H1 (cell line): ENCODE results near the gene P2RY1. TPM values are rescaled to one million over a fixed set of nuclear protein-coding genes. Genes with fewer than 3 reads are reported as not detected.
A peak's percentile ranks its signal among the peaks of the same experiment; 100 is the strongest.

Experiments used
- CTCF ChIA-PET: fragments of 300-600 bp; sonication (Branson Sonifier 250); formaldehyde crosslinking; loops from one replicate; lab custom pipeline; 2021; ENCODE audit not compliant: partially characterized antibody; lab: Charles Lee
- POLR2A ChIA-PET: fragments of 300-600 bp; sonication (Branson Sonifier 250); formaldehyde crosslinking; loops from one replicate; lab custom pipeline; 2021; ENCODE audit warnings: inconsistent platforms; ENCODE audit not compliant: partially characterized antibody; lab: Charles Lee
- DNase-seq, 2 experiments: peaks; one replicate each; pipeline versions ENCODE4 v3.0.0 to v3.0.0-alpha.2; 2010 to 2022; ENCODE audit warnings: low spot score in 2 of 2, low read depth in 1 of 2, mixed read lengths in 1 of 2
- FAIRE-seq: peaks from 2 replicates; lab custom pipeline; 2011; peaks lifted over from hg19 to GRCh38; lab: Jason Lieb, UNC
- H2AFZ ChIP-seq: 2 replicates; pipeline ENCODE4 v1.8.1; 2012; ENCODE audit warnings: low read length, inconsistent platforms
- H2AK5ac ChIP-seq: 2 replicates; pipeline ENCODE4 v1.6.1; 2013; ENCODE audit warnings: low read depth, low read length
- H2BK120ac ChIP-seq: replicated peaks from 2 replicates; pipeline ENCODE3; 2013; ENCODE audit warnings: low read depth, low read length, inconsistent platforms
- H2BK12ac ChIP-seq: 2 replicates; pipeline ENCODE4 v1.6.1; 2013; ENCODE audit warnings: low read depth, low read length
- H2BK15ac ChIP-seq: 2 replicates; pipeline ENCODE4 v1.6.1; 2013; ENCODE audit warnings: low read length
- H2BK20ac ChIP-seq: 2 replicates; pipeline ENCODE4 v1.6.1; 2013; ENCODE audit warnings: low read length
- H2BK5ac ChIP-seq: 2 replicates; pipeline ENCODE4 v1.6.1; 2013; ENCODE audit warnings: low read depth, low read length
- H3K14ac ChIP-seq: 2 replicates; pipeline ENCODE4 v1.6.1; 2013; ENCODE audit warnings: inconsistent platforms; ENCODE audit not compliant: insufficient read length
- H3K18ac ChIP-seq: 2 replicates; pipeline ENCODE4 v1.6.1; 2013; ENCODE audit warnings: low read length; ENCODE audit errors: extremely low read depth
- H3K23ac ChIP-seq: 2 replicates; pipeline ENCODE4 v1.6.1; 2013; ENCODE audit warnings: inconsistent platforms; ENCODE audit not compliant: insufficient read length
- H3K23me2 ChIP-seq: 2 replicates; pipeline ENCODE4 v1.6.1; 2013; ENCODE audit warnings: low read depth, low read length
- H3K27ac ChIP-seq: 2 replicates; pipeline ENCODE4 v1.6.1; 2011; ENCODE audit warnings: low read depth, low read length, inconsistent platforms
- H3K27me3 ChIP-seq, 4 experiments: replicated peaks in 1 of 4; 1 replicate in 1 of 4; 2 replicates in 3 of 4; pipeline versions ENCODE4 v1.6.1 to v1.8.1; 2011 to 2013; ENCODE audit warnings: low read length in 3 of 4, mild to moderate bottlenecking in 3 of 4, inconsistent platforms in 2 of 4, mixed read lengths in 2 of 4, moderate library complexity in 1 of 4; ENCODE audit not compliant: control insufficient read depth in 3 of 4, insufficient read depth in 3 of 4; ENCODE audit errors: extremely low read depth in 1 of 4
- H3K36me3 ChIP-seq, 4 experiments: 2 replicates each; pipeline versions ENCODE4 v1.6.1 to v1.8.1; 2011 to 2013; ENCODE audit warnings: mild to moderate bottlenecking in 4 of 4, low read length in 3 of 4, moderate library complexity in 2 of 4, control low read depth in 1 of 4, inconsistent platforms in 1 of 4; ENCODE audit not compliant: insufficient read depth in 4 of 4, control insufficient read depth in 2 of 4
- H3K4ac ChIP-seq: replicated peaks from 2 replicates; pipeline ENCODE3; 2013; ENCODE audit warnings: low read length, low read depth, mixed read lengths, inconsistent platforms; ENCODE audit not compliant: insufficient read length
- H3K4me1 ChIP-seq, 4 experiments: replicated peaks in 1 of 4; 1 replicate in 1 of 4; 2 replicates in 3 of 4; pipeline versions ENCODE4 v1.6.1 to v1.8.1; 2011 to 2013; ENCODE audit warnings: low read length in 3 of 4, inconsistent platforms in 2 of 4, mixed read lengths in 1 of 4; ENCODE audit not compliant: insufficient read depth in 4 of 4, control insufficient read depth in 3 of 4
- H3K4me2 ChIP-seq, 2 experiments: 2 replicates each; pipeline versions ENCODE4 v1.6.1 to v1.8.1; 2011 to 2013; ENCODE audit warnings: low read depth in 2 of 2, low read length in 2 of 2, control low read depth in 1 of 2, inconsistent platforms in 1 of 2, mild to moderate bottlenecking in 1 of 2; ENCODE audit not compliant: insufficient read depth in 1 of 2
- H3K4me3 ChIP-seq, 4 experiments: fragments of 200-600, 300-600 bp in 1 of 4; sonication (generic), shearing (Covaris generic), sonication (Bioruptor Twin) in 1 of 4; 2 replicates each; pipeline versions ENCODE4 v1.5.1 to v1.8.1; 2011 to 2016; ENCODE audit warnings: low read length in 4 of 4, low read depth in 3 of 4, control low read depth in 2 of 4, inconsistent platforms in 2 of 4, mild to moderate bottlenecking in 2 of 4, mixed read lengths in 1 of 4, moderate library complexity in 1 of 4; ENCODE audit not compliant: insufficient read depth in 2 of 4; ENCODE audit errors: extremely low read depth in 1 of 4
- H3K56ac ChIP-seq: replicated peaks from 2 replicates; pipeline ENCODE3; 2013; ENCODE audit warnings: low read depth, mild to moderate bottlenecking, mixed read lengths, low read length, inconsistent platforms; ENCODE audit not compliant: insufficient read length
- H3K79me1 ChIP-seq: 2 replicates; pipeline ENCODE4 v1.6.1; 2013; ENCODE audit warnings: low read depth, low read length, control low read depth
- H3K79me2 ChIP-seq, 2 experiments: 2 replicates each; pipeline versions ENCODE4 v1.6.1 to v1.8.1; 2012 to 2013; ENCODE audit warnings: low read length in 2 of 2, mild to moderate bottlenecking in 2 of 2, inconsistent platforms in 1 of 2; ENCODE audit not compliant: insufficient read depth in 2 of 2, control insufficient read depth in 1 of 2
- H3K9ac ChIP-seq, 4 experiments: replicated peaks in 1 of 4; 1 replicate in 1 of 4; 2 replicates in 3 of 4; pipeline versions ENCODE4 v1.6.1 to v1.8.1; 2011 to 2013; ENCODE audit warnings: low read depth in 3 of 4, low read length in 3 of 4, control low read depth in 2 of 4, mild to moderate bottlenecking in 2 of 4, moderate library complexity in 2 of 4, inconsistent platforms in 1 of 4; ENCODE audit errors: extremely low read depth in 1 of 4
- H3K9me3 ChIP-seq, 2 experiments: 2 replicates each; pipeline versions ENCODE4 v1.6.1 to v1.8.1; 2012 to 2013; ENCODE audit warnings: mild to moderate bottlenecking in 2 of 2, moderate library complexity in 2 of 2, control low read depth in 1 of 2, inconsistent platforms in 1 of 2, low read depth in 1 of 2, low read length in 1 of 2, mixed read lengths in 1 of 2; ENCODE audit not compliant: insufficient read depth in 2 of 2
- H4K20me1 ChIP-seq, 2 experiments: replicated peaks in 1 of 2; 2 replicates each; pipeline versions ENCODE3 to v1.8.1; 2011 to 2013; ENCODE audit warnings: inconsistent platforms in 2 of 2, low read length in 2 of 2, mild to moderate bottlenecking in 1 of 2; ENCODE audit not compliant: insufficient read depth in 2 of 2, control insufficient read depth in 1 of 2
- H4K5ac ChIP-seq: 2 replicates; pipeline ENCODE4 v1.6.1; 2013; ENCODE audit warnings: low read length, low read depth, mixed read lengths, inconsistent platforms; ENCODE audit not compliant: insufficient read length
- H4K8ac ChIP-seq: 2 replicates; pipeline ENCODE4 v1.8.0; 2013; ENCODE audit warnings: mild to moderate bottlenecking, moderate library complexity, low read length, inconsistent platforms; ENCODE audit not compliant: insufficient read depth; ENCODE audit errors: extremely low read depth
- H4K91ac ChIP-seq: replicated peaks from 2 replicates; pipeline ENCODE3; 2013; ENCODE audit warnings: low read length, mixed read lengths, inconsistent platforms; ENCODE audit not compliant: insufficient read length
- ASH2L ChIP-seq: fragments of 200-600, 300-600 bp; sonication (generic); IDR thresholded peaks from one replicate; pipeline ENCODE4 v1.7.1; 2017; ENCODE audit warnings: low read length
- CBX8 ChIP-seq: fragments of 300-800, 300-1000 bp; sonication (generic); IDR thresholded peaks from 2 replicates; pipeline ENCODE4 v1.7.1; 2016; ENCODE audit warnings: low read depth, low read length, borderline replicate concordance
- EZH2 ChIP-seq: fragments of 200-600 bp; sonication (generic); IDR thresholded peaks from 2 replicates; pipeline ENCODE4 v1.7.1; 2012; ENCODE audit warnings: low read depth, mild to moderate bottlenecking, moderate library complexity, low read length, inconsistent platforms; ENCODE audit not compliant: severe bottlenecking
- GABPA ChIP-seq: IDR thresholded peaks from 2 replicates; pipeline ENCODE4 v1.6.1; 2011; ENCODE audit warnings: mild to moderate bottlenecking, low read length, moderate library complexity, borderline replicate concordance; ENCODE audit not compliant: insufficient read depth
- KDM1A ChIP-seq: fragments of 200-600, 300-600 bp; sonication (generic); IDR thresholded peaks from 2 replicates; pipeline ENCODE4 v1.7.1; 2016; ENCODE audit warnings: mild to moderate bottlenecking, low read length, borderline replicate concordance
- RAD21 ChIP-seq, 2 experiments: IDR thresholded peaks in 1 of 2; conservative IDR thresholded peaks in 1 of 2; 2 replicates each; pipeline ENCODE4 v1.6.1; 2011; ENCODE audit warnings: low read depth in 2 of 2, low read length in 2 of 2, improper control_type of control experiment in 1 of 2, inconsistent platforms in 1 of 2, mild to moderate bottlenecking in 1 of 2, moderate library complexity in 1 of 2
- SP4 ChIP-seq: IDR thresholded peaks from 2 replicates; pipeline ENCODE4 v1.6.1; 2012; ENCODE audit warnings: low read length, inconsistent platforms
- USF2 ChIP-seq: IDR thresholded peaks from 2 replicates; pipeline ENCODE4 v1.6.1; 2011; ENCODE audit warnings: low read length, improper control_type of control experiment
- WGBS, 2 experiments: shearing (Covaris generic) in 1 of 2; methylation state at CpG; one replicate each; pipeline versions ENCODE4 v1.1.6 to v1.1.7; 2013 to 2015; ENCODE audit warnings: low lambda C conversion rate in 2 of 2, mixed read lengths in 2 of 2, inconsistent platforms in 1 of 2, low coverage in 1 of 2, missing lambda C conversion rate in 1 of 2; ENCODE audit not compliant: insufficient replicate concordance in 2 of 2, insufficient coverage in 1 of 2, insufficient read length in 1 of 2; ENCODE audit errors: extremely low coverage in 1 of 2, missing lambda C conversion rate in 1 of 2; 5-methylcytosine and 5-hydroxymethylcytosine counted together
- polyA plus RNA-seq, 7 experiments: library from polyadenylated mRNA; depleted of rRNA in 3 of 7; stranded (reverse) in 5 of 7; unstranded in 2 of 7; fragments of >200 nt in 5 of 7; fragments of 200-250 nt in 2 of 7; gene quantifications; 1 replicate in 5 of 7; 2 replicates in 1 of 7; 4 replicates in 1 of 7; pipeline versions ENCODE4 v1.2.1 to v1.2.3, GENCODE V29; 2011 to 2013; ENCODE audit warnings: missing spikeins in 2 of 7, mixed read lengths in 2 of 7
- total RNA-seq: library from RNA; stranded (reverse); fragmentation: NEBNext Ultra II Directional; extraction: Animal tissue kit (Norgen Biotek cat#: 25700); gene quantifications from 2 replicates; pipeline ENCODE4 v1.2.1, GENCODE V29; 2021
- TF ChIP-seq, protein P1 (sequence below), 3 experiments: IDR thresholded peaks; 1 replicate in 2 of 3; 2 replicates in 1 of 3; pipeline versions ENCODE4 v1.5.1 to v1.6.1; 2011; ENCODE audit warnings: low read length in 3 of 3, mild to moderate bottlenecking in 3 of 3, inconsistent platforms in 2 of 3, low read depth in 1 of 3, moderate library complexity in 1 of 3; ENCODE audit not compliant: insufficient read depth in 1 of 3; ENCODE audit errors: control extremely low read depth in 1 of 3

Gene P2RY1
- total and polyA plus RNA-seq, 2 of the 8 experiments (the other 6 are each of a cell fraction or from before 2014, with no cell fraction given) = 6.5 to 28.3 TPM

GRCh38 chr3:152839511-152839910 lies 4.6 kb downstream of the P2RY1 start:
- H2AFZ ChIP-seq = no peak overlapping the region
- no peak overlapping the region for H2BK15ac ChIP-seq
- FAIRE-seq (no peak), DNase-seq (no peak)
- H3K4ac ChIP-seq = no peak overlapping the region
- no peak overlapping the region for H3K14ac ChIP-seq
- no peak overlapping the region for H3K23ac ChIP-seq
- H4K91ac ChIP-seq = no peak overlapping the region
- ChIA-PET POLR2A (interaction anchor here (0.9 kb wide), 1 partner anchor 35 kb away, joined by 3 read pairs; no protein-coding TSS in a partner anchor), CTCF (no interaction called here)
- H2BK120ac ChIP-seq = no peak overlapping the region
- 88% methylated on average over 1 of the region's 1 CpG; no CpG with 5 or more reads in 1 of the 2 experiments for WGBS, 2 experiments
- H4K8ac ChIP-seq = no peak overlapping the region
- no peak overlapping the region for H2BK12ac ChIP-seq
- no peak overlapping the region for H2AK5ac ChIP-seq
- H3K56ac ChIP-seq = no peak overlapping the region
- no peaks in the 10 kb centered on the region for H3K79me1 ChIP-seq
- H2BK5ac ChIP-seq = no peak overlapping the region
- no peaks in the 10 kb centered on the region for H3K36me3 ChIP-seq
- no peak overlapping the region for H3K9ac ChIP-seq
- H3K27me3 ChIP-seq = peaks cover 0 to 11% (median 5%) of the 10 kb centered on the region in 4 experiments; a peak in 5 of 7 replicates
- no peaks in the 10 kb centered on the region for H3K9me3 ChIP-seq
- H3K23me2 ChIP-seq = peaks cover 8% of the 10 kb centered on the region
- H3K79me2 ChIP-seq = peaks cover 0 to 45% of the 10 kb centered on the region in 2 experiments; a peak in 3 of 4 replicates
- no peak overlapping the region for H3K18ac ChIP-seq
- peak overlapping the region in 1 of 2 experiments; percentile 75; a peak in 1 of 4 replicates for H3K4me2 ChIP-seq
- peaks cover 0 to 5% (median 0%) of the 10 kb centered on the region in 4 experiments; a peak in 3 of 7 replicates for H3K4me1 ChIP-seq
- no peak overlapping the region for H2BK20ac ChIP-seq
- H4K5ac ChIP-seq = no peak overlapping the region
- H4K20me1 ChIP-seq = peaks cover 3 to 8% of the 10 kb centered on the region in 2 experiments
- H3K4me3 ChIP-seq = 0 out of 8 replicates have a peak overlapping the region, but pooled peaks of 1 of the 4 experiments have one; percentile 13
- H3K27ac ChIP-seq = no peak overlapping the region
- TF ChIP-seq SP4 (no peak), EZH2 (no peak), USF2 (no peak), ASH2L (no peak), KDM1A (no peak), RAD21 (IDR thresholded peaks at IDR 0.05 in 1 of 2, conservative IDR thresholded peaks at IDR 0.05 in 1 of 2; ENCODE audit: low read depth in 2 of 2, low read length in 2 of 2) (no peak), GABPA (no peak), CBX8 (no peak)
- TF ChIP-seq, protein P1, sequence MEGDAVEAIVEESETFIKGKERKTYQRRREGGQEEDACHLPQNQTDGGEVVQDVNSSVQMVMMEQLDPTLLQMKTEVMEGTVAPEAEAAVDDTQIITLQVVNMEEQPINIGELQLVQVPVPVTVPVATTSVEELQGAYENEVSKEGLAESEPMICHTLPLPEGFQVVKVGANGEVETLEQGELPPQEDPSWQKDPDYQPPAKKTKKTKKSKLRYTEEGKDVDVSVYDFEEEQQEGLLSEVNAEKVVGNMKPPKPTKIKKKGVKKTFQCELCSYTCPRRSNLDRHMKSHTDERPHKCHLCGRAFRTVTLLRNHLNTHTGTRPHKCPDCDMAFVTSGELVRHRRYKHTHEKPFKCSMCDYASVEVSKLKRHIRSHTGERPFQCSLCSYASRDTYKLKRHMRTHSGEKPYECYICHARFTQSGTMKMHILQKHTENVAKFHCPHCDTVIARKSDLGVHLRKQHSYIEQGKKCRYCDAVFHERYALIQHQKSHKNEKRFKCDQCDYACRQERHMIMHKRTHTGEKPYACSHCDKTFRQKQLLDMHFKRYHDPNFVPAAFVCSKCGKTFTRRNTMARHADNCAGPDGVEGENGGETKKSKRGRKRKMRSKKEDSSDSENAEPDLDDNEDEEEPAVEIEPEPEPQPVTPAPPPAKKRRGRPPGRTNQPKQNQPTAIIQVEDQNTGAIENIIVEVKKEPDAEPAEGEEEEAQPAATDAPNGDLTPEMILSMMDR (IDR thresholded peaks at IDR 0.05; ENCODE audit: control extremely low read depth in 1 of 3, insufficient read depth in 1 of 3, low read depth in 1 of 3, low read length in 3 of 3) = no peak
